ENCODE measurements around the gene CDH11. TPM values are rescaled to one million over a fixed set of nuclear protein-coding genes. Genes with fewer than 3 reads are reported as not detected.

The CDH11 gene
- total RNA-seq, 2 experiments from 2014 or later = not detected

DNA sequence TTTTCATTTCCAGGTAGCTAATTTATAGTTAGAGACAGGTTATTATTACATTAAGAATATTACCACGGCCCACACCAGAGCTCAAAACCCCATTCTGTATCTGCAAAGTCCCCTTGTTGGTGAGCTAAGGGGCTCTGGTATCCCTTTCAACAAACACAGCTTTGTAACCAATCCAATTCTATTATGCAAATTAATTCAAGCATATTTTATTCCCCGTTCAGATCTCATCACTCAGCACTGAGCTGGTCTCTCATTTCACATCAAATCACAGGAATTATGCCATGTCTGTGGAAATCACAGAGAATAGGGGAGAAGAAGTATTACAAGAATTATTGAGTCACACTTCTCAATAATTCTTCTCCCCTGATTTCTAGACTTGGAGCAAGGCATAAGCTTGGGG, 111.7 kb downstream of the CDH11 start:
- Mint-ChIP-seq H3K36me3 (ENCODE audit: low read depth) (no peaks in the 10 kb centered on the region), H3K9me3 (ENCODE audit: low read depth) (peaks cover 5% of the 10 kb centered on the region), H3K4me3 (no peak overlapping the region), H3K27me3 (no peaks in the 10 kb centered on the region), H3K27ac (no peak overlapping the region), H3K4me1 (no peaks in the 10 kb centered on the region)
- intact Hi-C loops (cut with DNase I, micrococcal nuclease) = no loop called here
- ChIA-PET CTCF (no interaction called here), POLR2A (no interaction called here)
- no peak for DNase-seq
- no peak for ATAC-seq

DNA sequence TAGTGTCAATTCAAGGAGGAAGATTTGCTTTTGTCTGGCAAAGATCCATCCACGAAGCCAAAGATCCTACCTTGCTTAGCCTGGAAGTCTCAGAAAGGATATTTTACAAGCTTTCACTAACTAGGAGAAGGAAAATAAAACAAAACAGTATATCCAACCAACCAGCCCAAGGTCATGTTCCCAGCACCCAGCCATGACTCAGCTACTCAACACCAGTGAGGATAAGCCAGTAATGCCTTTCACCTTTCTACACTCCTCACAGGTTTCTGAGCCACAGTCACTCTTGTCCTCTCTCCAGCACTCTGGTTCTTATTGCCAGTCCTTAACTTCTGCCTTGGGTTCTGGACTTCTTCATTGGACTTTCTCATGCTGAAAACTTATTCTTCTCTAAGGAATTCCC, 116.2 kb downstream of the CDH11 start:
- no peaks in the 10 kb centered on the region for H3K36me3 Mint-ChIP-seq (ENCODE audit: low read depth)
- POLR2A ChIA-PET = no interaction called here
- H3K4me1 Mint-ChIP-seq = no peaks in the 10 kb centered on the region

DNA sequence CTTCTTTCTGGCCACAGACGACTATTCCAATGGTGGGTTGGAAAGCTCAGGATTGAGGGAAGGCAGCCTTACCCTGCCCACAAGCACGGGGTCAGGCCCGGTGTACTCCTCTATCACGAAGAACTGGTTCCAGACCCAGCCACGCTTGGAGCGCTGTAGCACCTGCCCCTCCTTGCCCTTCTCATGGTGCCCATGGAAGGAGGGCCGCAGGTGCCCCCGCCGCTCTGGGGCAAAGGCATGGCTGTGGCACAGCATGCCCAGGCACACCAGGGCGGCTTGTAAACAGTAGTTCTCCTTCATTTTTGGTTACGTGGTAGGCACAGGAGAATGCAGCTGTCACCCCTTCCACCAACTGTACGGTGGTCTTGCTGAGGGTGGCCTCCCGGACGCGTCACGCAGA, 117.3 kb downstream of the CDH11 start:
- intact Hi-C loops (cut with DNase I, micrococcal nuclease) = no loop called here
- ChIA-PET CTCF (no interaction called here), POLR2A (no interaction called here)
- Mint-ChIP-seq H3K27ac (no peak overlapping the region), H3K9me3 (ENCODE audit: low read depth) (peaks cover 3% of the 10 kb centered on the region), H3K27me3 (no peaks in the 10 kb centered on the region), H3K4me3 (no peak overlapping the region), H3K36me3 (ENCODE audit: low read depth) (no peaks in the 10 kb centered on the region), H3K4me1 (no peaks in the 10 kb centered on the region)
- DNase-seq = no peak
- ATAC-seq = no peak

More for the DNA sequence above, 116.2 kb downstream of the CDH11 start:
- CTCF ChIA-PET = no interaction called here
- Mint-ChIP-seq H3K9me3 (ENCODE audit: low read depth) (peaks cover 3% of the 10 kb centered on the region), H3K27me3 (no peaks in the 10 kb centered on the region), H3K27ac (no peak overlapping the region), H3K4me3 (no peak overlapping the region)
- ATAC-seq = no peak
- intact Hi-C loops (cut with DNase I, micrococcal nuclease) = no loop called here
- DNase-seq = no peak

DNA sequence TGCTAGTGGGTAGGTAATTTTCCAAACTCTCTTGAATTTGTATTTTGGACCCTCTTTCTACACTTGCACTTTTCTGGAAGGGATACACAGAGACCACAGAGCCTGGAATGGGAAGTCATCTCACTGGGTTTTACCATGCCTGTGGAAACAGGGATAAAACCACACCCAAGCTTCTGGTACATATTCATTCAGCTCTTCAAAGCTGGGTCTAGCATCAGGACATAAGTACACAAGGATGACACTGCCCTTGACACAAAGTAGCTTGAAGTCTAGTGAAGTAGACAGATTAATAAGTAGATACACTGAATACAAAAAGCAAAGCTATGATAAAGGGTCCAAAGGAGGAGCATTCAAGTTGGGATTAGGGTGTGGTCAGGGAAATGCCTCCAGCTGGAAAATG, 118.2 kb downstream of the CDH11 start:
- no peak for ATAC-seq
- Mint-ChIP-seq H3K36me3 (ENCODE audit: low read depth) (no peaks in the 10 kb centered on the region), H3K9me3 (ENCODE audit: low read depth) (peaks cover 3% of the 10 kb centered on the region), H3K27me3 (no peaks in the 10 kb centered on the region), H3K27ac (no peak overlapping the region), H3K4me3 (no peak overlapping the region), H3K4me1 (no peaks in the 10 kb centered on the region)
- intact Hi-C loops (cut with DNase I, micrococcal nuclease) = no loop called here
- POLR2A ChIA-PET = no interaction called here
- no peak for DNase-seq
- CTCF ChIA-PET = no interaction called here

DNA sequence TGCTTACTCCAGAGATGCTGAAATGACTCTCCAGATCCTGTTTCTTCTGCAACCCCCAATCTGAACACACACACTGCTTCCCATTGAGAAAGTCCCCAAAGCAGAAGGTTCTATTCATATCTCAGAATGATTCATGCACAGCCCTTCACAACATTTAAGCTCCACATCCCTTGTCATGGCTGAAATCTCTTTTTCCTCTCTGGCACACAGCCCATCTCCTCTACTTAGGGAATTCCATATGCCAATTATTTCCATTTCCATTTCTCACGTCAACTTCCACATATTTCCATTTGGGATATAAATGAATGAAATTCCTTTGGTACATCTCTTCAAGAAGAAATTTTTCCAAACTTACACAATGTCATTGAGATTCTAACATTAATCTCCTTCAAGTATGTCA, 119.6 kb downstream of the CDH11 start:
- Mint-ChIP-seq H3K36me3 (ENCODE audit: low read depth) (no peaks in the 10 kb centered on the region), H3K4me3 (no peak overlapping the region), H3K9me3 (ENCODE audit: low read depth) (peaks cover 3% of the 10 kb centered on the region), H3K27me3 (no peaks in the 10 kb centered on the region), H3K27ac (no peak overlapping the region), H3K4me1 (no peaks in the 10 kb centered on the region)
- intact Hi-C loops (cut with DNase I, micrococcal nuclease) = no loop called here
- ChIA-PET POLR2A (no interaction called here), CTCF (no interaction called here)
- no peak for ATAC-seq
- no peak for DNase-seq

DNA sequence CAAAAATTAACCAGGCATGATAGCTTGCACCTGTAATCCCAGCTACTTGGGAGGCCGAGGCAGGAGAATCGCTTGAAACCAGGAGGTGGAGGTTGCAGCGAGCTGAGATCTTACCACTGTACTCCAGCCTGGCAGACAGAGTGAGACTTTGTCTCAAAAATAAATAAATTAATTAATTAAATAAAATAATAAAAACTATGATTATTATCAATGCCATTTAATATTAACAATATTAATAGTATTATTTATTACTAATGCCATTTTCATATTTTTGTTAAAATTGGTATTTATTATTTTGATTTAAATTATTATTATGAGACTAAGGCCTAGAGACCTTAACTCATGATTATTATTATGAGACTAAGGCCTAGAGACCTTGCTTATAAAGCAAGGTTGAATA, 121.2 kb downstream of the CDH11 start:
- H3K36me3 Mint-ChIP-seq (ENCODE audit: low read depth) = no peaks in the 10 kb centered on the region
- H3K4me3 Mint-ChIP-seq = no peak overlapping the region
- DNase-seq (no peak), ATAC-seq (no peak)
- H3K4me1 Mint-ChIP-seq = no peaks in the 10 kb centered on the region
- peaks cover 1% of the 10 kb centered on the region for H3K9me3 Mint-ChIP-seq (ENCODE audit: low read depth)
- intact Hi-C loops (cut with DNase I, micrococcal nuclease) = no loop called here
- ChIA-PET POLR2A (no interaction called here), CTCF (interaction anchor here (0.6 kb wide), 1 partner anchor 892 kb away, joined by 3 read pairs; no protein-coding TSS in a partner anchor)
- no peaks in the 10 kb centered on the region for H3K27me3 Mint-ChIP-seq
- H3K27ac Mint-ChIP-seq = no peak overlapping the region

DNA sequence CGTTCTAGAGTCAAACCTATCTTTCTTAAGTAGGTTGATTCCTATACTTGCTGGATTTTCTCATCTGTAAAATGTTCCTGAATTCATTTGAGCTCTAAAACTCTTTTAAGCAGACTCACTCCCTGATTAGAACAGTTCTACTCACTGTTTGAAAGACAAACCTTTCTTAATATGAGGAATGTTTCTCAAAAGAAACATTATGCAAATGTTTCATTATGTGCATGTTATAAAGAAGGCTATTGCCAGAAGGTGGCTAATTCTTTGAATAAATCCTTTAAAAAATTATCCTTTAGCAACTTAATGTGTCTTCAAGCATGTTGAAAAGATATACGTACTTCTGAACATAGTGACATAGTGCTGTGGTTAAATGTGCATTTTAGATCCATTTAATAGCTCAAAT, 124.1 kb downstream of the CDH11 start:
- ATAC-seq = no peak
- H3K4me1 Mint-ChIP-seq = no peaks in the 10 kb centered on the region
- no peaks in the 10 kb centered on the region for H3K36me3 Mint-ChIP-seq (ENCODE audit: low read depth)
- CTCF ChIA-PET = interaction anchor here (1.1 kb wide), 1 partner anchor 14 kb away, joined by 3 read pairs; no protein-coding TSS in a partner anchor
- H3K27me3 Mint-ChIP-seq = no peaks in the 10 kb centered on the region
- POLR2A ChIA-PET = no interaction called here
- H3K27ac Mint-ChIP-seq = no peak overlapping the region
- DNase-seq = no peak
- peaks cover 6% of the 10 kb centered on the region for H3K9me3 Mint-ChIP-seq (ENCODE audit: low read depth)
- H3K4me3 Mint-ChIP-seq = no peak overlapping the region
- intact Hi-C loops (cut with DNase I, micrococcal nuclease) = no loop called here

DNA sequence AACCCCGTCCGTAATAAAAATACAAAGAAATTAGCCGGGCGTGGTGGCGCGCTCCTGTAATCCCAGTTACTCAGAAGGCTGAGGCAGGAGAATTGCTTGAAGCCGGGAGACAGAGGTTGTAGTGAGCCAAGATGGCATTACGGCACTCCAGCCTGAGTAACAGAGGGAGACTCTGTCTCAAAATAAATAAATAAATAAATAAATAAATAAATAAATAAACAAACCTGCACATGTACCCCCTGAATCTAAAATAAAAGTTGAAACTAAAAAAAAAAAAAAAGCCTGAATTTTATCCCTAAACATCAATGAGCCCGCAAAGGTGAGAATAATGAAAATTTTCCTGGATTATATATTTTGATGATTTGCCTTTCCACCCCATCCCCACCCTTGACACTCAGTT, 124.7 kb downstream of the CDH11 start:
- intact Hi-C loops (cut with DNase I, micrococcal nuclease) = no loop called here
- no peak for ATAC-seq
- CTCF ChIA-PET = interaction anchor here (1.1 kb wide), 1 partner anchor 15 kb away, joined by 3 read pairs; no protein-coding TSS in a partner anchor
- no peak overlapping the region for H3K27ac Mint-ChIP-seq
- POLR2A ChIA-PET = no interaction called here
- H3K9me3 Mint-ChIP-seq (ENCODE audit: low read depth) = peaks cover 6% of the 10 kb centered on the region
- no peaks in the 10 kb centered on the region for H3K36me3 Mint-ChIP-seq (ENCODE audit: low read depth)
- no peaks in the 10 kb centered on the region for H3K27me3 Mint-ChIP-seq
- H3K4me1 Mint-ChIP-seq = no peaks in the 10 kb centered on the region
- no peak for DNase-seq
- H3K4me3 Mint-ChIP-seq = no peak overlapping the region

DNA sequence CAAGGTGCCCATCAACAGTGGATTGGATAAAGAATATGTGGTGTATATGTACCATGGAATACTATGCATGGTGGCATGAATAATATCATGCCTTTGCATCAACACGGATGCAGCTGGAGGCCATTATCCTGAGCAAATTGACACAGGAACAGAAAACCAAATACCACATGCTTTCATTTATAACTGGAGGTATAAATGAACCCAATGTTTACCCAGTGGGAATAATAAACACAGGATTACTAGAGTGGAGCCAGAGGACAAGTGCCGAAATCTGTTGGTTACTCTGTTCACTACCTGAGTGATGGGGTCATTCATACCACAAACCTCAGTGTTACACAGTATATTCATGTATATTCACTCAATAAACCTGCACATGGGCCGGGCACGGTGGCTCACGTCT, 125.2 kb downstream of the CDH11 start:
- Mint-ChIP-seq H3K4me1 (no peaks in the 10 kb centered on the region), H3K27ac (no peak overlapping the region), H3K27me3 (no peaks in the 10 kb centered on the region), H3K9me3 (ENCODE audit: low read depth) (peaks cover 6% of the 10 kb centered on the region), H3K36me3 (ENCODE audit: low read depth) (no peaks in the 10 kb centered on the region), H3K4me3 (no peak overlapping the region)
- ATAC-seq (no peak), DNase-seq (no peak)
- CTCF ChIA-PET = no interaction called here
- POLR2A ChIA-PET = no interaction called here
- intact Hi-C loops (cut with DNase I, micrococcal nuclease) = no loop called here

DNA sequence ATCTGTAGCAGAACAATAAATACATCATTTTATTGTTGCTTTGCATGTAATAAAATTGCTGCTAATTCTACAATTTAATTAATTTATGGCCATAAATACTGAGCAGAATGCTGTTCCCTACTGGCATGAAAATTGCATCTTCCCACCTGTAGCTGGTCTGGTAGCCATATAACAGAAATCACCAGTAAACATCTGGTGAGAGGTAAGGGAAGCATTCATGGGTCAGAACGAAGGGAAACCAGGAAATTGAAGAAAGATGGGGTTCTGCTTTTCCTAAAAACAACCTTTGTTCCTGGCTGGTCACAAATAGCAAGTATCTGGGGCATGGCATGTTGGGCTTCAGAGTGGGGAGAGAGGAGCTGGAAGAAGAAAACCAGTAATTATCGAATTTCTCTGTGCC, 128.4 kb downstream of the CDH11 start:
- Mint-ChIP-seq H3K36me3 (ENCODE audit: low read depth) (no peaks in the 10 kb centered on the region), H3K27ac (no peak overlapping the region), H3K27me3 (no peaks in the 10 kb centered on the region), H3K9me3 (ENCODE audit: low read depth) (peaks cover 6% of the 10 kb centered on the region), H3K4me1 (no peaks in the 10 kb centered on the region), H3K4me3 (no peak overlapping the region)
- ATAC-seq (no peak), DNase-seq (no peak)
- ChIA-PET POLR2A (no interaction called here), CTCF (interaction anchor here (0.7 kb wide), 1 partner anchor 1462 kb away, joined by 3 read pairs; no protein-coding TSS in a partner anchor)
- intact Hi-C loops (cut with DNase I, micrococcal nuclease) = no loop called here

DNA sequence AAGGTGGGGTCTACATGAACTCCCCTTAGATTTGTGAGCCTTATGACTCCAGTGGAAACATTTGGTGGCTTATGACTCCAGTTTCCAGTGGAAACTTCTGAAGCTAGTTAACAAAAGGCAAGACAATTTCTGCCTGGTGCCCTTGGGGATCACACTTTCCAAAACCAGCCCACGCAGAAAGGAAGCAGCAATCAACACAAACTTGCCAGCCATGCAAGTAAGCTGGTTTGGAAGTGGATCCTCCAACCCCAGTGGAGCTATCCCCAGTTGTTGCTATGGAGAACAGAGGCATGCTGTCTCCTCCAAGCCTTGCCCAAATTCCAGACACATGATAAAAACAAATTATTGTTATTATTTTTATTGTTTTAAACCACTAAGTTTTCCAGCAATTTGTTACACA, 130.9 kb downstream of the CDH11 start:
- ATAC-seq = no peak
- Mint-ChIP-seq H3K4me1 (no peaks in the 10 kb centered on the region), H3K4me3 (no peak overlapping the region), H3K36me3 (ENCODE audit: low read depth) (no peaks in the 10 kb centered on the region), H3K27me3 (no peaks in the 10 kb centered on the region), H3K27ac (no peak overlapping the region), H3K9me3 (ENCODE audit: low read depth) (peaks cover 13% of the 10 kb centered on the region)
- POLR2A ChIA-PET = no interaction called here
- intact Hi-C loops (cut with DNase I, micrococcal nuclease) = no loop called here
- CTCF ChIA-PET = interaction anchor here (0.6 kb wide), 1 partner anchor 29 kb away, joined by 3 read pairs; no protein-coding TSS in a partner anchor
- DNase-seq = no peak

DNA sequence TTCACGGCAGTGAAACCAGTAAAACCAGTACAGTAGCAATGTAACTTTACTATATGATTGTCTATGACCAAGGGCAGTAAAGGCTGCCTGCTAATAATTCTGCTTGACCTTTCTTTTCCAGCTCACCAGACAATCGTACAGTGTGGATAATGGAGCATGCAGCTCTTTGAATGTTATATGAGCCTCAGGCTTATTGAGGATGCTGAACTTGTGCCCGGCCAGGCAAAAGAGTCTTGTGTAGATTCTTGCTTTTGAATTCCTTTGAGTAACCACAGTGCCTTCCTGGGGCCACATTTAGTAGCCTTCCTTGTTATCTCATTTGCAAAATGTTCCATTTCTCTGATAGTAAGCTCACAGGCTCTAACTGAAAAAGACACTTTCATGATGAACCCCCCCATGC, 131.8 kb downstream of the CDH11 start:
- DNase-seq = no peak
- no peak overlapping the region for H3K27ac Mint-ChIP-seq
- ChIA-PET CTCF (no interaction called here), POLR2A (no interaction called here)
- no peaks in the 10 kb centered on the region for H3K36me3 Mint-ChIP-seq (ENCODE audit: low read depth)
- ATAC-seq = no peak
- H3K4me3 Mint-ChIP-seq = no peak overlapping the region
- H3K9me3 Mint-ChIP-seq (ENCODE audit: low read depth) = peaks cover 10% of the 10 kb centered on the region
- intact Hi-C loops (cut with DNase I, micrococcal nuclease) = no loop called here
- no peaks in the 10 kb centered on the region for H3K4me1 Mint-ChIP-seq
- H3K27me3 Mint-ChIP-seq = no peaks in the 10 kb centered on the region

DNA sequence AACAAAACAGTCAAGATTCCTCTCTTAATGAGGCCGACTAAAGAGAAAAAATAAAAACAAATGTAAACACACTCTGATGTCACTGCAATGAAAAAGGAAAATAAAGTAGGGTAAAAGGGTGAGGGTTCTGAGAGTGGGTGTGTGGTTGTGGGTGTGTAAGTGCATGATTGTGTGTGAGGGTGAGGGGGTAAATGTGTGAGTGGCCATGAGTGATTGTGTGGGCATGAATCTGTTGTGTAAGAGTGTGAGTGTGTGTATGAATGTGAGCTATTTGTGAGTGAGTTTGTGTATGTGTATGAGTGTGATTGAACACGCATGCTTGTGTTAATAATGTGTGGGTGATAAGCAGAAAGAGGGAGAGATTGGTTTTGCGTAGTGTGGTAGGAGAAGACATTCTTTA, 132.8 kb downstream of the CDH11 start:
- no peaks in the 10 kb centered on the region for H3K4me1 Mint-ChIP-seq
- H3K27ac Mint-ChIP-seq = no peak overlapping the region
- H3K27me3 Mint-ChIP-seq = no peaks in the 10 kb centered on the region
- H3K4me3 Mint-ChIP-seq = no peak overlapping the region
- ChIA-PET POLR2A (no interaction called here), CTCF (no interaction called here)
- ATAC-seq = no peak
- peaks cover 7% of the 10 kb centered on the region for H3K9me3 Mint-ChIP-seq (ENCODE audit: low read depth)
- DNase-seq = no peak
- no peaks in the 10 kb centered on the region for H3K36me3 Mint-ChIP-seq (ENCODE audit: low read depth)
- intact Hi-C loops (cut with DNase I, micrococcal nuclease) = no loop called here

All from activated CD4-positive, alpha-beta T cell treated with anti-CD3 and anti-CD28 coated beads for 36 hours (primary cell).